Right lobe of liver (tissue), 4 donors: ENCODE results near the gene CAPZB.

Source experiments
- POLR2A ChIP-seq: fragments of 450-650 bp; IDR thresholded peaks from one replicate; pipeline ENCODE4 v1.6.1; 2017; ENCODE audit warnings: antibody characterized with exemption, mild to moderate bottlenecking
- TF ChIP-seq, protein P1 (sequence below), 4 donors: fragments of 200-600 bp in 3 of 4; fragments of 450-650 bp in 1 of 4; IDR thresholded peaks; one replicate each; pipeline versions ENCODE4 v1.5.1 to v1.8.0; 2016 to 2022; ENCODE audit warnings: antibody characterized with exemption in 4 of 4, mild to moderate bottlenecking in 2 of 4
- donor health status: DM: no; HTN: no; CAD: no.
- donor health status: DM: no; HTN: no; CAD: no.
- donor health status: DM: no; HTN: yes; CAD: no.

DNA sequence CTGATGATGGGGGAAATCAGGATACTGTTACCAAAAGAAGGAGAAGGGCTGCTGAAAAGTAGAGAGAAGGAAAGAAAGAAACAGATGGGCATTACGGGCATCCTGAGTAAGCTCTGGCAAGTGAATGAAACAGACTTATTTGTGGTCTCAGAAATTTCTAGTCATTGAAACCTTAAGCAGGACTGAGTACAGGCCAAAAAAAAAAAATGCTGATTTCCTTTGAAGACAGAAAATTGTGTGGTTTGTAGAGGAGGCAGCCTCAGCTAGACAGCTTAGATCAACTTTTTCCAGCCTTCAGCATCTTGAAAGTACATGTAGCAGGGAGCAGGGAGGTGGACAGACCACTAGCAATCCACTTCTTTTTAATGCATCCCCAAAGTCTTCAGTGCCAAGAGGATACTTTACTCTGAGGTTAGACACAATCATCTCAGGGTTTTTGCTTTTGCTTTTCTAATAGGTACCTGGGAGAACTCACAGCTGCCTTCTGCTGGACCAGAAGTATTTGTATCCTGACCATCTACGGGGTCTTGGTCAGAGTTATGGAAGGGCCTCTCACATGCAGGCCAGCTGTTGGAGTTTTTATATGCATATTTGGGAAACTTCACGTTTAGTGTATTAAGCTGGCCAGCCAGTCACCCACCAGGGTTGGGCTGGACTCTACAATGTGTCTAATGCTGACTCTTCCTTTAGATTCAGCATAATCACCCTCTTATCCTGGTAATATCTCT, 10.6 kb upstream of the CAPZB start:
- TF ChIP-seq, protein P1, sequence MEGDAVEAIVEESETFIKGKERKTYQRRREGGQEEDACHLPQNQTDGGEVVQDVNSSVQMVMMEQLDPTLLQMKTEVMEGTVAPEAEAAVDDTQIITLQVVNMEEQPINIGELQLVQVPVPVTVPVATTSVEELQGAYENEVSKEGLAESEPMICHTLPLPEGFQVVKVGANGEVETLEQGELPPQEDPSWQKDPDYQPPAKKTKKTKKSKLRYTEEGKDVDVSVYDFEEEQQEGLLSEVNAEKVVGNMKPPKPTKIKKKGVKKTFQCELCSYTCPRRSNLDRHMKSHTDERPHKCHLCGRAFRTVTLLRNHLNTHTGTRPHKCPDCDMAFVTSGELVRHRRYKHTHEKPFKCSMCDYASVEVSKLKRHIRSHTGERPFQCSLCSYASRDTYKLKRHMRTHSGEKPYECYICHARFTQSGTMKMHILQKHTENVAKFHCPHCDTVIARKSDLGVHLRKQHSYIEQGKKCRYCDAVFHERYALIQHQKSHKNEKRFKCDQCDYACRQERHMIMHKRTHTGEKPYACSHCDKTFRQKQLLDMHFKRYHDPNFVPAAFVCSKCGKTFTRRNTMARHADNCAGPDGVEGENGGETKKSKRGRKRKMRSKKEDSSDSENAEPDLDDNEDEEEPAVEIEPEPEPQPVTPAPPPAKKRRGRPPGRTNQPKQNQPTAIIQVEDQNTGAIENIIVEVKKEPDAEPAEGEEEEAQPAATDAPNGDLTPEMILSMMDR (IDR thresholded peaks at IDR 0.05) = no peak
- TF ChIP-seq POLR2A = no peak
